ENCODE results near the gene VEGFA.

- TF ChIP-seq, protein P1, sequence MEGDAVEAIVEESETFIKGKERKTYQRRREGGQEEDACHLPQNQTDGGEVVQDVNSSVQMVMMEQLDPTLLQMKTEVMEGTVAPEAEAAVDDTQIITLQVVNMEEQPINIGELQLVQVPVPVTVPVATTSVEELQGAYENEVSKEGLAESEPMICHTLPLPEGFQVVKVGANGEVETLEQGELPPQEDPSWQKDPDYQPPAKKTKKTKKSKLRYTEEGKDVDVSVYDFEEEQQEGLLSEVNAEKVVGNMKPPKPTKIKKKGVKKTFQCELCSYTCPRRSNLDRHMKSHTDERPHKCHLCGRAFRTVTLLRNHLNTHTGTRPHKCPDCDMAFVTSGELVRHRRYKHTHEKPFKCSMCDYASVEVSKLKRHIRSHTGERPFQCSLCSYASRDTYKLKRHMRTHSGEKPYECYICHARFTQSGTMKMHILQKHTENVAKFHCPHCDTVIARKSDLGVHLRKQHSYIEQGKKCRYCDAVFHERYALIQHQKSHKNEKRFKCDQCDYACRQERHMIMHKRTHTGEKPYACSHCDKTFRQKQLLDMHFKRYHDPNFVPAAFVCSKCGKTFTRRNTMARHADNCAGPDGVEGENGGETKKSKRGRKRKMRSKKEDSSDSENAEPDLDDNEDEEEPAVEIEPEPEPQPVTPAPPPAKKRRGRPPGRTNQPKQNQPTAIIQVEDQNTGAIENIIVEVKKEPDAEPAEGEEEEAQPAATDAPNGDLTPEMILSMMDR (IDR thresholded peaks at IDR 0.05; ENCODE audit: poor library complexity), result no peak
- TF ChIP-seq EZH2phosphoT487 (IDR thresholded peaks at IDR 0.05; ENCODE audit: low read depth, severe bottlenecking, unreplicated experiment), result no peak
- no peak for TF ChIP-seq EZH2 (IDR thresholded peaks at IDR 0.05; ENCODE audit: borderline replicate concordance)
Measured at GRCh38 chr6:43781941-43782704, 12.1 kb downstream of the VEGFA start.

Data from hepatocyte (in vitro differentiated cells).